ENCODE measurements around the gene KCNIP3.
"Not testable (repeated sequence)": the region's sequence is repeated elsewhere in the genome, so short reads cannot be mapped to it uniquely, and the experiment has no call there.

KCNIP3 gene

GRCh38 chr2:95349568-95350322 is 52.6 kb downstream of the KCNIP3 start:
- DNase-seq = no peak

- no peak for DNase-seq
Observed at GRCh38 chr2:95350368-95350767, 53.2 kb downstream of the KCNIP3 start.

- no peak for DNase-seq
Observed at GRCh38 chr2:95350774-95351597, 53.8 kb downstream of the KCNIP3 start.

GRCh38 chr2:95351598-95351915 is 54.4 kb downstream of the KCNIP3 start:
- DNase-seq = no peak

GRCh38 chr2:95352310-95353054 is 55.3 kb downstream of the KCNIP3 start:
- DNase-seq = no peak

- no peak for DNase-seq
Observed at GRCh38 chr2:95353055-95353575, 56.0 kb downstream of the KCNIP3 start.

GRCh38 chr2:95353613-95354468 is 56.7 kb downstream of the KCNIP3 start:
- no peak for DNase-seq

- DNase-seq = no peak
Observed at GRCh38 chr2:95354469-95354901, 57.3 kb downstream of the KCNIP3 start.

GRCh38 chr2:95354925-95355324 is 57.8 kb downstream of the KCNIP3 start:
- no peak for DNase-seq

- DNase-seq = not testable (repeated sequence)
Observed at GRCh38 chr2:95355486-95355885, 58.3 kb downstream of the KCNIP3 start.

GRCh38 chr2:95356821-95357700 is 59.9 kb downstream of the KCNIP3 start:
- no peak for DNase-seq

GRCh38 chr2:95357717-95358280 is 60.7 kb downstream of the KCNIP3 start:
- DNase-seq = no peak

GRCh38 chr2:95359031-95359430 is 61.9 kb downstream of the KCNIP3 start:
- no peak for DNase-seq

- DNase-seq = no peak
Observed at GRCh38 chr2:95359501-95359930, 62.4 kb downstream of the KCNIP3 start.

- DNase-seq = no peak
Observed at GRCh38 chr2:95361216-95361980, 64.3 kb downstream of the KCNIP3 start.

GRCh38 chr2:95362486-95362885 is 65.3 kb downstream of the KCNIP3 start:
- DNase-seq = no peak

GRCh38 chr2:95366514-95366913 is 69.4 kb downstream of the KCNIP3 start:
- no peak for DNase-seq

- DNase-seq = no peak
Observed at GRCh38 chr2:95372216-95372829, 75.2 kb downstream of the KCNIP3 start.

GRCh38 chr2:95372845-95373244 is 75.7 kb downstream of the KCNIP3 start:
- DNase-seq = no peak

- DNase-seq = no peak
Observed at GRCh38 chr2:95374029-95374428, 76.9 kb downstream of the KCNIP3 start.
